Measurements from ENCODE around the gene SLC2A3. TPM values are rescaled to one million over a fixed set of nuclear protein-coding genes. Genes with fewer than 3 reads are reported as not detected.
"Not testable (repeated sequence)": the region's sequence is repeated elsewhere in the genome, so short reads cannot be mapped to it uniquely, and the experiment has no call there.

SLC2A3 gene
- total RNA-seq, 1 donor from 2014 or later, result 87.9 TPM

DNA sequence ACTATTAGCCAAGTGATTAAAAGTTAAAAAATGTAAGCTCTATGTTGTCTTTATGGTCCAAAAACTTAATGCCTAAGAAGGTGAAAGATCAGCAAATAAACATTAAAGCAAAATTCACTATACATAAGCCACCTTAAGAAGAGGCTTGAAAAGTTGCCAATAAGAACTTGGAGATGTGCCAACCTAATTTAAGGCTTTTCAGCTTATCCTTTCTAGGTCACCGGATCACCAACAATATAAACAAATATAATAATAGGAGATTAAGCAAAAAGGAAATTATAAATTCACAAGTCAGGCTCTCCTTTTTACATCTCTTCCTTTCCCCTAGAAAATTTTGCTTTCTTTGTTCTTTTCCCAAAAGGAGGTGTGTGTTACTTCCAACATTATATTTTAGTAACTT is 30.9 kb downstream of the SLC2A3 start:
- no peaks in the 10 kb centered on the region for H3K4me1 Mint-ChIP-seq
- no peak for TF ChIP-seq CTCF (IDR thresholded peaks at IDR 0.05)
- intact Hi-C loops (cut with micrococcal nuclease), result no loop called here
- H3K27me3 Mint-ChIP-seq, result no peaks in the 10 kb centered on the region
- H3K36me3 Mint-ChIP-seq (ENCODE audit: low read depth), result no peaks in the 10 kb centered on the region
- H3K9me3 Mint-ChIP-seq, result no peaks in the 10 kb centered on the region
- CTCF ChIA-PET, result interaction anchor here (1.1 kb wide), 1 partner anchor 44 kb away, joined by 3 read pairs; no protein-coding TSS in a partner anchor
- DNase-seq, result no peak
- POLR2A ChIA-PET, result no interaction called here
- H3K27ac Mint-ChIP-seq, result no peak overlapping the region
- no peak overlapping the region for H3K4me3 Mint-ChIP-seq
- no peak for ATAC-seq (ENCODE audit: low read depth)

- H3K9me3 Mint-ChIP-seq; H3K36me3 Mint-ChIP-seq (ENCODE audit: low read depth); H3K27ac Mint-ChIP-seq; H3K4me3 Mint-ChIP-seq; CTCF ChIA-PET; ATAC-seq (ENCODE audit: low read depth); POLR2A ChIA-PET; intact Hi-C loops (cut with micrococcal nuclease); H3K27me3 Mint-ChIP-seq; H3K4me1 Mint-ChIP-seq; DNase-seq: not testable (repeated sequence)
These were observed 33.6 kb downstream of the SLC2A3 start for GRCh38 chr12:7902416-7902815.

- no peak for DNase-seq
- Mint-ChIP-seq H3K36me3 (ENCODE audit: low read depth) (no peaks in the 10 kb centered on the region), H3K9me3 (no peaks in the 10 kb centered on the region), H3K27me3 (no peaks in the 10 kb centered on the region), H3K27ac (no peak overlapping the region), H3K4me1 (no peaks in the 10 kb centered on the region), H3K4me3 (no peak overlapping the region)
- ChIA-PET POLR2A (no interaction called here), CTCF (no interaction called here)
- no peak for ATAC-seq (ENCODE audit: low read depth)
- intact Hi-C loops (cut with micrococcal nuclease), result no loop called here
- TF ChIP-seq CTCF (IDR thresholded peaks at IDR 0.05), result no peak
These were observed 36.2 kb downstream of the SLC2A3 start for GRCh38 chr12:7899755-7900154.

GRCh38 chr12:7896726-7897125 is 39.3 kb downstream of the SLC2A3 start:
- H3K9me3 Mint-ChIP-seq; ATAC-seq (ENCODE audit: low read depth); DNase-seq; intact Hi-C loops (cut with micrococcal nuclease); POLR2A ChIA-PET; H3K27me3 Mint-ChIP-seq; H3K27ac Mint-ChIP-seq; CTCF ChIA-PET; H3K4me1 Mint-ChIP-seq; H3K4me3 Mint-ChIP-seq; H3K36me3 Mint-ChIP-seq (ENCODE audit: low read depth): not testable (repeated sequence)

GRCh38 chr12:7892186-7892980 is 43.6 kb downstream of the SLC2A3 start:
- Mint-ChIP-seq H3K27me3 (peaks cover 3% of the 10 kb centered on the region), H3K36me3 (ENCODE audit: low read depth) (no peaks in the 10 kb centered on the region), H3K4me3 (no peak overlapping the region), H3K9me3 (no peaks in the 10 kb centered on the region), H3K27ac (no peak overlapping the region), H3K4me1 (no peaks in the 10 kb centered on the region)
- ChIA-PET POLR2A (interaction anchor here (0.7 kb wide), 1 partner anchor 8 kb away, joined by 4 read pairs; no protein-coding TSS in a partner anchor), CTCF (no interaction called here)
- no peak for ATAC-seq (ENCODE audit: low read depth)
- TF ChIP-seq CTCF (IDR thresholded peaks at IDR 0.05), result no peak
- no peak for DNase-seq
- intact Hi-C loops (cut with micrococcal nuclease), result no loop called here

GRCh38 chr12:7884689-7885088 is 51.3 kb downstream of the SLC2A3 start:
- CTCF ChIA-PET, result no interaction called here
- no peaks in the 10 kb centered on the region for H3K9me3 Mint-ChIP-seq
- peaks cover 4% of the 10 kb centered on the region for H3K27me3 Mint-ChIP-seq
- ATAC-seq (ENCODE audit: low read depth) (no peak), DNase-seq (no peak)
- no peak overlapping the region for H3K4me3 Mint-ChIP-seq
- no peak overlapping the region for H3K27ac Mint-ChIP-seq
- no peaks in the 10 kb centered on the region for H3K36me3 Mint-ChIP-seq (ENCODE audit: low read depth)
- peaks cover 2% of the 10 kb centered on the region for H3K4me1 Mint-ChIP-seq
- intact Hi-C loops (cut with micrococcal nuclease), result no loop called here
- TF ChIP-seq CTCF (IDR thresholded peaks at IDR 0.05), result no peak
- POLR2A ChIA-PET, result no interaction called here

- ATAC-seq (ENCODE audit: low read depth); H3K4me1 Mint-ChIP-seq; H3K27ac Mint-ChIP-seq; H3K27me3 Mint-ChIP-seq; DNase-seq; H3K9me3 Mint-ChIP-seq; H3K36me3 Mint-ChIP-seq (ENCODE audit: low read depth); H3K4me3 Mint-ChIP-seq; intact Hi-C loops (cut with micrococcal nuclease); POLR2A ChIA-PET; CTCF ChIA-PET: not testable (repeated sequence)
These were observed 54.3 kb downstream of the SLC2A3 start for GRCh38 chr12:7881736-7882120.

DNA sequence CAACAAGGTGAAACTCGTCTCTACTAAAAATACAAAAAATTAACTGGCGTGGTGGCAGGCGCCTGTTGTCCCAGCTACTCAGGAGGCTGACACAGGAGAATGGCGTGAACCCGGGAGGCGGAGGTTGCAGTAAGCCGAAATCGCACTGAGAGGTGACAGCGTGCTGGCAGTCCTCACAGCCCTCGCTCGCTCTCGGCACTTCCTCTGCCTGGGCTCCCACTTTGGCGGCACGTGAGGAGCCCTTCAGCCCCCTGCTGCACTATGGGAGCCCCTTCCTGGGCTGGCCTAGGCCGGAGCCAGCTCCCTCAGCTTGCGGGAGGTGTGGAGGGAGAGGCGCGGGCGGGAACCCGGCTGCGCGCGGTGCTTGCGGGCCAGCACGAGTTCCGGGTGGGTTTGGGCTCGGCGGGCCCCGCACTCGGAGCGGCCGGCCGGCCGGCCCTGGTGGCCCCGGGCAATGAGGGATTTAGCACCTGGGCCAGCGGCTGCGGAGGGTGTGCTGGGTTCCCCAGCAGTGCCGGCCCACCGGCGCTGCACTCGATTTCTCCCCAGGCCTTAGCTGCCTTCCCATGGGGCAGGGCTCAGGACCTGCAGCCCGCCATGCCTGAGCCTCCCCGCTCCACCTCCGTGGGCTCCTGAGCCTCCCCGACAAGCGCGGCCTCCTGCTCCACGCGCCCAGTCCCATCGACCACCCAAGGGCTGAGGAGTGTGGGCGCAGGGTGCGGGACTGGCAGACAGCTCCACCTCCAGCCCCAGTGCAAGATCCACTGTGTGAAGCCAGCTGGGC is 54.8 kb downstream of the SLC2A3 start:
- H3K4me1 Mint-ChIP-seq; H3K27ac Mint-ChIP-seq; intact Hi-C loops (cut with micrococcal nuclease); CTCF ChIA-PET; ATAC-seq (ENCODE audit: low read depth); DNase-seq; H3K9me3 Mint-ChIP-seq; H3K4me3 Mint-ChIP-seq; POLR2A ChIA-PET; H3K36me3 Mint-ChIP-seq (ENCODE audit: low read depth); H3K27me3 Mint-ChIP-seq: not testable (repeated sequence)
